Keratinocyte (primary cell): ENCODE results near the gene MAP7D1. TPM values are rescaled to one million over a fixed set of nuclear protein-coding genes. Genes with fewer than 3 reads are reported as not detected.

Experiments
- DNase-seq: peaks from one replicate; pipeline ENCODE4 v3.0.0-alpha.2; 2011; ENCODE audit warnings: low read depth, missing footprints, low spot score
- FAIRE-seq: peaks from 2 replicates; lab custom pipeline; 2011; peaks lifted over from hg19 to GRCh38; lab: Jason Lieb, UNC
- H2AFZ ChIP-seq: 2 replicates; pipeline ENCODE4 v1.6.0; 2012; ENCODE audit warnings: low read length, control low read depth, inconsistent platforms; ENCODE audit not compliant: control insufficient read depth
- H3K27ac ChIP-seq: 2 replicates; pipeline ENCODE4 v1.5.1; 2011; ENCODE audit warnings: low read length; ENCODE audit not compliant: control insufficient read depth, insufficient read depth
- H3K27me3 ChIP-seq: 3 replicates; pipeline ENCODE4 v1.6.0; 2011; ENCODE audit warnings: low read length; ENCODE audit not compliant: control insufficient read depth, insufficient read depth; ENCODE audit errors: extremely low read depth
- H3K36me3 ChIP-seq, 2 experiments: 2 replicates in 1 of 2; 3 replicates in 1 of 2; pipeline ENCODE4 v1.5.1; 2011; ENCODE audit warnings: low read length in 2 of 2, mild to moderate bottlenecking in 1 of 2; ENCODE audit not compliant: control insufficient read depth in 2 of 2, insufficient read depth in 2 of 2; ENCODE audit errors: extremely low read depth in 1 of 2
- H3K4me1 ChIP-seq: 3 replicates; pipeline ENCODE4 v1.5.1; 2011; ENCODE audit warnings: low read length; ENCODE audit not compliant: control insufficient read depth, insufficient read depth; ENCODE audit errors: extremely low read depth
- H3K4me2 ChIP-seq: 3 replicates; pipeline ENCODE4 v1.6.0; 2011; ENCODE audit warnings: low read depth, low read length; ENCODE audit not compliant: control insufficient read depth, insufficient read depth; ENCODE audit errors: extremely low read depth
- H3K4me3 ChIP-seq, 3 experiments: fragments of 200-600 bp in 1 of 3; sonication (generic) in 1 of 3; 2 replicates in 2 of 3; 3 replicates in 1 of 3; pipeline ENCODE4 v1.5.1; 2011 to 2016; ENCODE audit warnings: low read length in 3 of 3, mild to moderate bottlenecking in 3 of 3, control low read depth in 2 of 3, inconsistent platforms in 1 of 3, low read depth in 1 of 3, mixed read lengths in 1 of 3, mixed run types in 1 of 3, moderate library complexity in 1 of 3; ENCODE audit not compliant: control insufficient read depth in 2 of 3, insufficient read depth in 2 of 3; ENCODE audit errors: extremely low read depth in 1 of 3
- H3K79me2 ChIP-seq: 2 replicates; pipeline ENCODE4 v1.6.0; 2012; ENCODE audit warnings: low read length; ENCODE audit not compliant: control insufficient read depth, insufficient read depth
- H3K9ac ChIP-seq: 3 replicates; pipeline ENCODE4 v1.6.0; 2011; ENCODE audit warnings: low read length; ENCODE audit not compliant: control insufficient read depth, insufficient read depth; ENCODE audit errors: extremely low read depth
- H3K9me1 ChIP-seq: 3 replicates; pipeline ENCODE4 v1.6.0; 2011; ENCODE audit warnings: low read length; ENCODE audit not compliant: control insufficient read depth, insufficient read depth; ENCODE audit errors: extremely low read depth
- H3K9me3 ChIP-seq: 2 replicates; pipeline ENCODE4 v1.5.1; 2012; ENCODE audit warnings: low read depth, low read length; ENCODE audit not compliant: control insufficient read depth
- H4K20me1 ChIP-seq: 3 replicates; pipeline ENCODE4 v1.6.0; 2011; ENCODE audit warnings: low read length; ENCODE audit not compliant: control insufficient read depth, insufficient read depth; ENCODE audit errors: extremely low read depth
- CTCF ChIP-seq, 3 experiments: IDR thresholded peaks in 1 of 3; conservative IDR thresholded peaks in 1 of 3; optimal IDR thresholded peaks in 1 of 3; 2 replicates in 2 of 3; 3 replicates in 1 of 3; pipeline versions ENCODE3 to v1.5.1; 2011; ENCODE audit warnings: low read length in 3 of 3, mild to moderate bottlenecking in 3 of 3, moderate library complexity in 2 of 3, control low read depth in 1 of 3, inconsistent platforms in 1 of 3; ENCODE audit not compliant: insufficient read depth in 2 of 3; ENCODE audit errors: extremely low read depth in 1 of 3
- EZH2 ChIP-seq: IDR thresholded peaks from one replicate; pipeline ENCODE4 v1.6.1; 2012; ENCODE audit warnings: inconsistent platforms, mild to moderate bottlenecking, low read length, moderate library complexity
- dilution Hi-C: fragments of 300-500 bp; cut with MboI; formaldehyde crosslinking; loops from one replicate; pipeline ENCODE4 v1.7.0; 2020; ENCODE audit warnings: low sequenced_read_pairs; ENCODE audit not compliant: extremely low pct_ligation_motif_present
- polyA plus RNA-seq, 5 experiments: library from polyadenylated mRNA; depleted of rRNA in 3 of 5; stranded (reverse) in 3 of 5; stranded (forward) in 1 of 5; unstranded in 1 of 5; fragments of >200 nt; gene quantifications; 1 replicate in 1 of 5; 2 replicates in 3 of 5; 3 replicates in 1 of 5; pipeline versions ENCODE4 v1.2.1 to v1.2.3, GENCODE V29; 2011 to 2012; ENCODE audit warnings: missing spikeins in 2 of 5, low read depth in 1 of 5, low replicate concordance in 1 of 5

MAP7D1 gene
- polyA plus RNA-seq, 1 donor (not counting 4 experiments of a cell fraction or from before 2014, with no cell fraction given) = 75.0 TPM

- Histone ChIP-seq H2AFZ (no peak overlapping the region), H3K4me1 (peaks cover 5% of the 10 kb centered on the region), H3K9ac (no peak overlapping the region), H3K9me1 (no peaks in the 10 kb centered on the region), H3K4me3 (no peak overlapping the region), H3K4me2 (no peak overlapping the region), H3K27me3 (no peaks in the 10 kb centered on the region), H3K79me2 (no peaks in the 10 kb centered on the region), H4K20me1 (no peaks in the 10 kb centered on the region), H3K36me3 (no peaks in the 10 kb centered on the region), H3K9me3 (no peaks in the 10 kb centered on the region), H3K27ac (no peak overlapping the region)
- FAIRE-seq = no peak
- dilution Hi-C loops = no loop called here
- DNase-seq = no peak
- TF ChIP-seq EZH2 (no peak), CTCF (optimal IDR thresholded peaks at IDR 0.05 in 1 of 3, IDR thresholded peaks at IDR 0.05 in 1 of 3, conservative IDR thresholded peaks at IDR 0.05 in 1 of 3; ENCODE audit: extremely low read depth in 1 of 3, insufficient read depth in 2 of 3, low read length in 3 of 3) (no peak)
Observed at GRCh38 chr1:36211307-36211706, 55.3 kb downstream of the MAP7D1 start.

- Histone ChIP-seq H3K36me3 (no peaks in the 10 kb centered on the region), H3K4me3 (no peak overlapping the region), H3K9me3 (no peaks in the 10 kb centered on the region), H3K27me3 (no peaks in the 10 kb centered on the region), H3K79me2 (no peaks in the 10 kb centered on the region), H3K27ac (no peak overlapping the region), H3K9ac (no peak overlapping the region), H3K4me1 (peaks cover 5% of the 10 kb centered on the region), H3K9me1 (no peaks in the 10 kb centered on the region), H2AFZ (no peak overlapping the region), H3K4me2 (no peak overlapping the region), H4K20me1 (no peaks in the 10 kb centered on the region)
- dilution Hi-C loops = no loop called here
- TF ChIP-seq EZH2 (no peak), CTCF (optimal IDR thresholded peaks at IDR 0.05 in 1 of 3, IDR thresholded peaks at IDR 0.05 in 1 of 3, conservative IDR thresholded peaks at IDR 0.05 in 1 of 3; ENCODE audit: extremely low read depth in 1 of 3, insufficient read depth in 2 of 3, low read length in 3 of 3) (no peak)
- FAIRE-seq (no peak), DNase-seq (no peak)
Observed at GRCh38 chr1:36211841-36212240, 55.9 kb downstream of the MAP7D1 start.
